HG03558 (cell line): ENCODE data around the gene KLLN.
"Not testable (repeated sequence)": the region's sequence is repeated elsewhere in the genome, so short reads cannot be mapped to it uniquely, and the experiment has no call there.

Experiments used
- ATAC-seq: cut with Tn5 transposase; IDR thresholded peaks from one replicate; pipeline ENCODE4 v1.9.1; 2021; ENCODE audit warnings: moderate number of reproducible peaks; ENCODE audit not compliant: unreplicated experiment; ENCODE audit errors: extremely low read depth

Gene KLLN

DNA sequence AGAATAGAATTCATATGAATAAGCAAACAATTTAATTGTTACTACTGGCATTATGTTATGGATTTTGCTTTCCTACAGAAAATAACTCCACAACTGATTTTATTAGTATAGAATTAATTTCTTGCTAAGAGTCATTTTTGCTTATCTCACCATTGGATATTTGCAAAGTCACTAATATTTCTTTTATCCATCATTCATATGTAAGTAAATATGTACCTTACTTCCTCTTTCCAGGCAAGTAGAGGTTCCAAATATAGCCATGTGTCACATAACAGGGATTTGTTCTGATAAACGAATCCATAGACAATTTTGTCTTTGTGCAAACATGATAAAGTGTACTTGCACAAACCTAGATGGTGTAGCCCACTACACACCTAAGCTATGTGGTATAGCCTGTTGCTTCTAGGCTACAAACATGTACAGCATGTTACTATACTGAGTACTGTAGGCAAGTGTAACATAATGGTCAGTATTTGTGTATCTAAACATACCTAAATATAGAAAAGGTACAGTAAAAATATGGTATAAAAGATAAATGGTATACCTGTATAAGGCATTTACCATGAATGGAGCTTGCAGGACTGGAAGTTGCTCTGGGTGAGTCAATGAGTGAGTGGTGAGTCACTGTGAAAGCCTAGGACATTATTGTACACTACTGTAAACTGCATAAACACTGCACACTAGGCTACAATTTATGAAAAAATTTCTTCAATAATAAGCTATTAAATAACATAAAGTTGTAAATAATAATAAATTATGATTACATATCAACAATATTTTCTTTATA is 18.3 kb downstream of the KLLN start:
- no peak for ATAC-seq

GRCh38 chr10:87843714-87844113 is 19.6 kb downstream of the KLLN start:
- ATAC-seq, result no peak

DNA sequence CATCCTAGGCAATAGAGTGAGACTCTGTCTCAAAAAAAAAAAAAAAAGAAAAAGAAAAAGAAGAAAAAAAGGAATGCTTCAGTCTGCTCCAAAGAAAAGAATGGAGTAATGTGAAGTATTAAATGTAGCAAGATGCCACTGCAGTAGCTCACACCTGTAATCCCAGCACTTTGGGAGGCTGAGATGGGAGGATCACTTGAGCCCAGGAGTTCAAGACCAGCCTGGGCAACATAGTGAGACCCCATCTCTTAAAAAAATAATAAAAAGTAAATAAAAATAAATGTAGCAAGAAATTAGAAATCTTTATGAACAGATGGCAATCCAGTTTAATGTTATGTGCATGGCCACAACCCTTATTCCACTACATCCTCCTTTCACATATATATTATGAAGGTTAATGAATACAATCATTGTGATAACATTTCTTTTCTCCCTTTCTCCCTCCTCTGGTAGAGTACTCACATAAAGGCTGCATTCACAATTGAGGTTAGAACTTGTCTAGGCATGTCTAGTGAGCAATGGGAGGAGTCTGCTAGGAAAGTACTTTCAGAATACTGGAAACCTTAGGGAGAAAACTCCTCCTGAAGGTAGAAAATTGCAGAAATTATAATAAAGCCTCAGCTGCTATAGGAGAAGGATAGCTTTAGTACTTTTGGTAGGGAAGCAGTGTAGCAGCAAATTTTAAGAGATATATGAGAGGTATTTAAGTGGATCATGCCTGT is 20.4 kb downstream of the KLLN start:
- ATAC-seq, result no peak

GRCh38 chr10:87842220-87842641 is 21.1 kb downstream of the KLLN start:
- ATAC-seq, result no peak

GRCh38 chr10:87841186-87841585 is 22.1 kb downstream of the KLLN start:
- no peak for ATAC-seq

DNA sequence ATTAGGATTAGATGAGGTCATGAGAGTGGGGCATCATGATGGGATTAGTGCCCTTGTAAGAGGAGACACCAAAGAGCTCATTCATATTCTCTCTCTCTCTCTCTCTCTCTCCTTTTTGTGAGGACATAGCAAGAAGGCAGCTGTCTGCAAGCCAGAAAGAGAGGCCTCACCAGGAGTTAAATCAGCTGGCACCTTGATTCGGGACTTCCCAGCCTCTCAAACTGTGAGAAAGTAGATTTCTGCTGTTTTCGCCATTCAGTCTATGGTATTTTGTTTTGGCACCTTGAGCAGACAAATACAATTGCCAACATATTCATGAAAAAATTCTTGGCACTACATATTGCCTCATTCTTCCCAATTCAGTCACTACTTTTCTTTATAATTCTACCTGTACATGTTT is 24.7 kb downstream of the KLLN start:
- no peak for ATAC-seq

DNA sequence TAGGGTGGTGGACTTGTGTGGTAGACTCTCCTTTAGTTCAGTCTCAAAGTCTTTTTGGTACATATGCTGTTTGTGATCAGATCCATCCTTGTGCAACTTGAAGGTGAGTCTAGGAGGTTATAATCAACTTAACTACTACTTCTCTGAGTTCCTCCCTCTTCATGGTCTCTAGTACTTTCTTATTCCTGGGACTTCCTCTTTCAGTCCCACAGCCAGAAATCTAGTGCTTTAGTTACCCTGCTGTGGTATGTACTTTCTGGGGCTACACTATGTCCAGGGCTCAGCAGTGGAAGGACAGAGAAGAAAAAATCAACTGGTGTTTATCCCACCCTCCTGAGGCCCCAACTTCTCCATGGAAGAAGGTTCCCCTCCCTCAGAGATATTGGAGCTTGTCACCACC is 25.9 kb downstream of the KLLN start:
- no peak for ATAC-seq

GRCh38 chr10:87836098-87836497 is 27.2 kb downstream of the KLLN start:
- ATAC-seq, result no peak

GRCh38 chr10:87829986-87830729 is 33.2 kb downstream of the KLLN start:
- ATAC-seq, result no peak

- not testable (repeated sequence) for ATAC-seq
Measured at GRCh38 chr10:87829051-87829450, 34.3 kb downstream of the KLLN start.

- no peak for ATAC-seq
Measured at GRCh38 chr10:87827681-87828080, 35.7 kb downstream of the KLLN start.

DNA sequence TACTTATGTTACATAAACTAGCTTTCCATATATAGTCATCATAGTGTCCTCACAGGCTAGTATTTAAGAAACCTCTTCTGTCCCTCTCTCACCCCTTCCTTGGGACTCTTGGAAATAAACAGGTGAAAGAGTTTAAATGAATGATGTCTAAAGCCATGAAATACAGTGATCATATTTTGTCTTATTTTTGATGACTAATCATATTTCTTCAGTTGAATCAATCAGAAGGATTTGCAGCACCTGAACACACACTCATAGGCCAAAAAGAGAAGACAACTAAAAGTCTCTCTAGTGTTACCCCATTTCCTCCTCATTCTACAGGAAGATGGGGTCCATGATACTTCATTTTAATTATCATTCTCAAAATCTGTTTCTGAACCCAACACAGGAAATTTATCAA is 36.7 kb downstream of the KLLN start:
- no peak for ATAC-seq

DNA sequence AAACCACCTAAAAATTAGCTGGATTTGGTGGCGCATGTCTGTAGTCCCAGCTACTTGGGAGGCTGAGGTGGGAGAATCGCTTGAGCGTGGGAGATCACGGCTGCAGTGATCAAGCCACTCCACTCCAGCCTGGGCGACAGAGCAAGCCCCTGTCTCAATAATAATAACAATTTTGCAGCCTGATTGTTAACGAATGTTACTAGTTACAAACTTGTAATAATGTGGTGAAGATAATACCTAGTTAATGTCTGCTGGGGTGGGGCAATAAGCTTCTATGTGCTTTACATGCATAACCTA is 44.1 kb downstream of the KLLN start:
- no peak for ATAC-seq

- peak; percentile 23 for ATAC-seq
Measured at GRCh38 chr10:87818505-87819288, 44.6 kb downstream of the KLLN start.

- peak; percentile 52 for ATAC-seq
Measured at GRCh38 chr10:87817609-87818504, 45.5 kb downstream of the KLLN start, which contains the start of gene ATAD1. Gene ATAD1 (minus strand): TSS chr10:87818226. CDS start chr10:87814599, 3,627 bp downstream.

GRCh38 chr10:87816898-87817608 is 46.3 kb downstream of the KLLN start:
- no peak for ATAC-seq

DNA sequence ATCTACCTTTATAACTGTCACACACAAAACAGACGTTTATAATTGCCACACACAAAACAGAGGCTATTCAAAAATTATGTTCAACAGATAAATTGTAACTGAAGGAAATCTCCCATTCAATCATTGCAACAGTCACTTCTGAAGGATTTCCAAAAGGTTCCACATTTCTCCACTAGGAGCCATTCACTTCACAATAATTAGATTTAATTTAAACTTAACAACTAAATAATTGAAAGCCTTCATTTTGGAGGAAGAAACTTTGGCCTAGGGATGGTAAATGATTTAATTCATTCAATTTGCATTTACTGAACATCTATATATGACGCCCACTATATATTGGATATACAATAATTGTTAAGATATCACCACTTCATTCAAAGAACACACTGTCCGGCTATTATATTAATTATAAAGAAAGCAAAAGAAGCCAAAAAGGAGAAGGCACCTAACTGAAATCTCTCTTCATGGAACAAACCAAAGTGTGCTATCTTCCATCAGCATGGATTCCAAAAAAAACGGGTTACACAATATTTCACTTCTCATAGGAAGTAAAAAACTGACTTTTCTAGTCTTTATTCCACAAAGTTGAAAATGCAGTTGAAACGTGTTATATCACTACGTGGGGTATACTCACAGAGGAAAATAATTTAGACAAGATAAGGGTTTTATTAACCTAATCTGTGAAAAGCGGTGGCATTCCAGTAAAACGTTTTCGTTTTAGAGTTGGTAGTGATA is 47.0 kb downstream of the KLLN start:
- ATAC-seq, result no peak
